HG02943 (cell line): ENCODE results near the gene TNNI3.
"Not testable (repeated sequence)": the region's sequence is repeated elsewhere in the genome, so short reads cannot be mapped to it uniquely, and the experiment has no call there.

Experiments used
- ATAC-seq: cut with Tn5 transposase; IDR thresholded peaks from one replicate; pipeline ENCODE4 v1.9.1; 2021; ENCODE audit warnings: mild to moderate bottlenecking, low read depth, moderate library complexity; ENCODE audit not compliant: unreplicated experiment

The TNNI3 gene

GRCh38 chr19:55157064-55157908, at the start of gene TNNI3:
Gene TNNI3 (minus strand): TSS chr19:55157732. CDS start chr19:55157589, 143 bp downstream.
- ATAC-seq: no peak

- no peak for ATAC-seq
Observed at GRCh38 chr19:55206664-55207500, 49.4 kb upstream of the TNNI3 start.

GRCh38 chr19:55202199-55202598, 44.7 kb upstream of the TNNI3 start:
- not testable (repeated sequence) for ATAC-seq

GRCh38 chr19:55199620-55200204, 42.2 kb upstream of the TNNI3 start:
- no peak for ATAC-seq

GRCh38 chr19:55198651-55199050, 41.1 kb upstream of the TNNI3 start:
- no peak for ATAC-seq

- no peak for ATAC-seq
Observed at GRCh38 chr19:55197528-55197927, 40.0 kb upstream of the TNNI3 start.

- ATAC-seq: no peak
Observed at GRCh38 chr19:55196803-55197202, 39.3 kb upstream of the TNNI3 start.

GRCh38 chr19:55193481-55193880, 35.9 kb upstream of the TNNI3 start:
- ATAC-seq: no peak

- no peak for ATAC-seq
Observed at GRCh38 chr19:55189403-55189835, 31.9 kb upstream of the TNNI3 start.

- no peak for ATAC-seq
Observed at GRCh38 chr19:55188625-55189024, 31.1 kb upstream of the TNNI3 start.

GRCh38 chr19:55186080-55186479, 28.5 kb upstream of the TNNI3 start:
- ATAC-seq: no peak

- no peak for ATAC-seq
Observed at GRCh38 chr19:55181740-55182139, 24.2 kb upstream of the TNNI3 start.

- ATAC-seq: peak; percentile 10
Observed at GRCh38 chr19:55179606-55180484, 22.3 kb upstream of the TNNI3 start, which contains the start of gene SYT5. Gene SYT5 (minus strand): TSS chr19:55180289. CDS start chr19:55179041, 1,248 bp downstream.

GRCh38 chr19:55178781-55179599, 21.5 kb upstream of the TNNI3 start:
- ATAC-seq: peak; percentile 69

- ATAC-seq: no peak
Observed at GRCh38 chr19:55176076-55176475, 18.5 kb upstream of the TNNI3 start.

GRCh38 chr19:55175117-55175867, 17.8 kb upstream of the TNNI3 start:
- ATAC-seq: no peak

- no peak for ATAC-seq
Observed at GRCh38 chr19:55174425-55175116, 17.0 kb upstream of the TNNI3 start.
